ENCODE data around the gene TRMT2B.
"Not testable (repeated sequence)": the region's sequence is repeated elsewhere in the genome, so short reads cannot be mapped to it uniquely, and the experiment has no call there.

TRMT2B gene

GRCh38 chrX:100999451-100999850 is 52.5 kb downstream of the TRMT2B start:
- no peak for DNase-seq

DNA sequence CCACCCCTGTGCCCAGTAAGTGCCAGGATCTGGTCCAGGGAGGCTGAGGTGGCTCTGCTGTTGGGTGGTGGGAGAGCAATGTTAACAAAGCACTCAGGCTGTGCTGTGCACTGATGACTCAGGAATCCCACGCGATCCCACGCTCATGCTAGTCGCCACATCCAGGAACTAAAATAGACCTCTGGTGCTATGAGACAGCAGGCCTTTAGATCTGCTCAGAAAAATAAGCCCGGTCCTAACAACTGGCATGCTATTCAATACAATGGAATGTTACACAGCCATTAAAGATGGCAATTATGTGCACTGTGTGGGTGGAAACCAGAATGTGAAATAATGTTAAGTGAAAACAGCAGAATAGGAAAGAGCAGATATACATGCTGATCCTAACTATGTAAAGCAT is 56.4 kb downstream of the TRMT2B start:
- DNase-seq, result no peak

DNA sequence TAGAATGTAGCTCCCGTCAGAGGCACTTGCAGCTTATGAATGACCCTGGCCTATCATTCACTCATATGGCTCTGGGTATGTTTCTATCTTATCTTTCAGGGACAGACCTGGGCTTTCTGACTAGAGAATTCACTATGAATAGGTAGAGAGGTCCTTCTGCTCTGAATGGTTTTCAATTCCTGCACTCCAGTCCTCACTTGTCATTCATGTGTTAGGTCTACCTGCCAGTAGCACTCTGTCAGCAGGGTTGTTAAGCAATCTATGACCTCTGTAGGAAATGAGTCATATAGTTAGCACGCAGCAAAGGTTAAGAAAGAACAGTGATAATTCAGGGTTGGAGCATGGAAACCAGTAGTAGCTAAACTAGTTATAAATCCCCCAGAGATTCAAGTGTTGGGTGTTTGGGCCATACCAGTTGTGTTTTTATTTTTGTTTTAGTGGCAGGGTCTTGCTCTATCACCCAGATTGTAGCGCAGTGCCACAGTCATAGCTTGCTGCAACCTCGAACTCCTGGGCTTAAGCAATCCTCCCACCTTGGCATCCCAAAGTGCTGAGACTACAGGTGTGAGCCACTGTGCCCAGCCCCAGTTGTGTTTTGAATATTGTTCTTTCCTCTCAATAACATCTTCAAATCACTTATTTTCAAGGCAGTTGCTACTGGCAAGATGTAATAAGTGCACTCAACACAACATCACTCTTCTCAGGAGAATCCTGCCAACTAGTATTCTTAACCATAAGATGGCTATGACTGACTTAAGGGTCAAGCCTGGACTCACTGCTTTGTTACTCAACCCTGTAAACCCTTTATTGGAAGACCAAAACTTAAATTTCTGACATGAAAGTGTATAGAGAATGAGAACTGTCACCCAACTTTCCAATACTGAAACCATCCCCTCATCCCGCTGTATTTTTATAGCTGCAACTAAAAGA is 57.3 kb downstream of the TRMT2B start:
- DNase-seq, result no peak

DNA sequence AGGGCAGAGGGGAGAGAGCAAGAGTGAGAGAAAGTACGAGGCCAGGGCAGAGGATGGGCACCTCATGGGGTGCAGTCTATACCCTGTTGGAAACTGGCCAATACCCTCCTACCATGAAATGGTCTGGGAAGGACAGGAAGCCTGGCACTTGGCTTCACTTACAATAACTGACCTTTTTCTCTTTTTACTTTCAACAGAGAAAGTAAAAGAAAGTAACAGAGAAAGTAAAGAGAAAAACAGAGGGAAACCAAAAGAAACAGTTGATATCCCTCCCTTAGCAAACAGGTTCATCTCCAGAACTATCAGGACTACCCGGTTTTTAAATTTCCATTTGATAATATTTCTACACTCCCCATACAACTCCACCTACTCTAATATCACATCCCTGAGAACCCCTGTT is 61.8 kb downstream of the TRMT2B start:
- no peak for DNase-seq

DNA sequence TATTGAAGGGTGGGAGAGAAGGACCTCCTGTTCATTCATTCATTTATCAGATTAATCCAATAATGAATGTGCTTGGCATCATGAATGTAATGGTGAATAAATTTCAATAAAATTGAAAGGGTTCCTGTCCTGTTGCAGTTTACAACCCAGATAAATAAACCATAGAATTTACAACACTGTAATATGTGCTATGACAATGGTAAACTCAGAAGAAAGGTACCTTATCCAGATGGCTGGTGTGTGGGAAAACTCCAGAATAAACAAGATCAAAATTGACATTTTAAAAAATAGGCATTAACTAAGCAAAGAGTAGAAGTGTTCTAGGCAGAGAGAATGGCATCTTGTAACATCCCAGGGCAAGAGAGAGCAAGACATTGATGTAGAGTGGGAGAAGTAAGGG is 67.1 kb downstream of the TRMT2B start:
- no peak for DNase-seq

- DNase-seq, result not testable (repeated sequence)
These were observed 70.4 kb downstream of the TRMT2B start for GRCh38 chrX:100981498-100981845.

DNA sequence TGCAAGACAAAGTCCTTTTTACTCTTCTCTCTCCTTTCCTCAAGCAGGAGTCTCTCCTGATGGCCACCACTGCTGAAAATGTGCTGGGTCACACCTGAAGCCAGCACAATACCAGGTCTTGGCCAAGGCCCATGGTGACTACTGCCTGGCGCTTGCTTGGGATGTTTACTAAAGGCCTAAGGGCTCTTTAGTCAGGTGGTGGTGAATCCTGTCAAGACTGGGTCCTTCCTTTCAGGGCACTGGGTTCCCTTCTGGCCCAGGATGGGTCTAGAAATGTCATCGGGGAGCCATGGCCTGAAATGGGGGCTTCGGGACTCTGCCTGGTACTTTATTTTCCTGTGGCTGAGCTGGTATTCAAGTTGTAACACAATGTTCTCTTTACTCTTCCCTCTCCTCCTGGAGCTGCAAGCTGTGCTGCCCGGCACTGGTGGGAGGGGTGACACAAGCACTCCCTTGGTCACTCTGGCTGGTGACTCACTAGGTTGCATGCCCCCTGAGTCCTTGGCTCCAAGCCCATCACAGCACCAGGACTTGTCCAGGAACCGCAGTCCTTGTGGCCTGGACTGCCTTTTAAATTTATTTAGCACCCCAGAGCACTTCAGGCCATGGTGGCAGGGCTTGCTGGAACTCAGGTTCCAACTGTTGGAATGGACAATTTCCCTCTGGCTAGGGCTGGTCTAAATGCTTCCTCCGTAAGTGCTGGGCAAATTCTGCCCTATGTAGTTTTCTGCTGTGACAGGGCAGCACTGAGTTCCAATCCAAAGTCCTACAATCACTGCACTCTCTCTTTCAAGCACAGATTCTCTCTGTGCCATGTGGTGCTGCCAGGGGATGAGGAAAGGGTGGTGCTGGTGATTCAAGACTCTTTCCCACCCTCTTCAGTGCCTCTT is 71.1 kb downstream of the TRMT2B start:
- DNase-seq, result no peak

DNA sequence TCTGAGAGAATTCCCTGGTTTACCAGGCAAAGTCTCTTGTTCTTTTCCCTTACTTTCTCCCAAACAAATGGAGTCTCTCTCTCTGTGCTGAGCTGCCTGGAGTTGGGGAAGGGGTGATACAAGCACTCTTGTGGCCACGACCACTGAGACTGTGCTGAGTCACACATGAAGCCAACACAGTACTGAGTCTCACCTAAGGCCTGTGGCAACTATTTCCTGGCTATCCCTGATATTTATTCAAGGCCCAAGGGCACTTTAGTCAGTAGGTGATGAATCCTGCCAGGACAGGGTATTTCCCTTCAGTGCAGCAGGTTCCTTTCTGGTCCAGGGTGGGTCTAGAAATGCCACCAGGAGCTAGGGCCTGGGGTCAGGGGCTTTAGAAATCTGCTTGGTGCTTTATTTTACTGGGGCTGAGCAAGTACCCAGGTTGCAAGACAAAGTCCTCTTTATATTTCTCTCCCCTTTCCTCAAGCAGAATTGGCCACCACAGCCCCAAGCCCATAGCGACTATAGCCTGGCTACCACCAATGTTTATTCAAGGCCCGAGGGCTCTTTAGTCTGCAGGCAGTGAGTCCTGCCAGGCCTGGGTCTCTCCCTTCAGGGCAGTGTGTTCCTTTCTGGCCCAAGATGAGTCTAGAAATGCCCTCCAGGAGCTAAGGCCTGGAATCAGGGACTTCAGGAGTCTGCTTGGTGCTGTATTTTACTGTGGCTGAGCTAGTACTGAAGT is 71.9 kb downstream of the TRMT2B start:
- DNase-seq, result no peak

GRCh38 chrX:100976211-100976610 is 75.7 kb downstream of the TRMT2B start:
- no peak for DNase-seq

DNA sequence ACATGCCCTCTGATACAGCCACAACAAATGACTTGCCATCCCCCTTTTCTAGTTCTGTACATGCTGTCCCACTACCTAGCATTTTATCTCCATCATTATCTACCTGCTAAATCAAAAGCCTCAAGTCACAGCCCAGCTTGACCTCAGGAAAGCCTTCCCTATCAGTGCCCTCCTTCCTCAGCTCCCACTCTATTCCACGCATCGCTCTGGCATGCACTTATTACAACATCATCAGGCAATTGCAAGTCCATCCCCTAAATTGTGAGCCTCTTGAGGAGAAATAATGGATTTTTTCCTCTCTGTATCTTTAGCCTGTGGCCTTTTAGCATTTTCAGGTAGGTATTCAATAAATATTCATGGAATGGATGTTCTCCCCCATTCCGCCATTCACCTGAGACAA is 76.7 kb downstream of the TRMT2B start:
- no peak for DNase-seq

DNA sequence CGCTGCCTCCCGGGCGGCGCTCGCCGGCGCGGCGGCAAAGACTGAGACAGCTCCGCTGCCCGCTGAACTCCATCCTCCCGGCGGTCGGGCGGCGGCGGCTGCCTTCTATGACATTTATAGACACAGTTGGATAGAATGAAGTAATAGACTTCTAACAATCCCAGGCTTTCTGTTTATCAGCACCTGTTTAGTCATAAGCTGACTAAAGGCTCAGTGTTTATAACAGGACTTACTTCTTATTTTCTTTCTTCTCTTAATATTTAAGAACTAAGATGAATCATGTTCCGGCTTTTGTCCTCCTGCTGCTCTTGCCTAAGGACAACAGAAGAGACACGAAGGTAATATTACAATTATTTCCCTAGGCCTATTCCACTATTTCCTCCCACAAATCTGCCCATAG is 78.5 kb downstream of the TRMT2B start:
- DNase-seq, result no peak

DNA sequence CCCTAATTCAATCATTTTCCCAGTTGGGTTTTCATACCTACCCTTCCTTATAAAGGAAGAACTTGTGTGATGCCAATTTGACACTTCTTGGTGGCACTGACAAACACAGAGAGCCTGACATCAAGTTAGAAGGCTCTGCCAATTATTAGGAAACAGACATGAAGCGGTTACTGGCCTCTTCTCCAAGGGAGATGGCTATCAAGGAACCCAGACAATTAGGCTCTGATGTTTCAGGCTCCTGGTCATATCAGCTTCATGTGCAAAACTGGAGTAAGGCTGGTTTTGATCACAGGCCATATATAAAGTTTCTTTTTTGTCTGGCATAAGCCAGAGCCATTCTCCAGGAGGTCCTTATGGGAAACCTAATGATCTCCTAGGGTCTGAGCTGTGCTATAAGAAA is 82.0 kb downstream of the TRMT2B start:
- DNase-seq, result no peak

DNA sequence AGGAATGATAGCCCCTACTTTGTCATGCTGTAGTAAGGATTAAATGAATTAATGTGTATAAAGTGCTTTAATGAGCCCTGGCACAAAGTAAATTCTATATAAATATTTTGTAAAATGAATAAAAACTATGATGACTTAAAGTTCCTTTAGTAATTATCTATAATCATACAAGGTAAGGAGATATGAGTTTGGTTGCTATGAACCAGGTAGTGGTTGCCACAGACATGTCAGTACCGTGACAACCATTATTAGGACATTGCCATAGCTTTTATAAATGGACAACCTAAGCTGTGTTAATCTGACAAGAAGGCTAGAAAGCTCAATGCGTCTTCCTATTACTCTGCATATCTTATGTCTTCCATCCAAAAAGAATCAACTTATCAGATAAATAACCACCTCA is 82.5 kb downstream of the TRMT2B start, which contains the start of gene ARL13A:
Gene ARL13A (plus strand): TSS at position 301 of the 400 bp plus-strand sequence. CDS start 3,982 bp downstream, outside the sequence.
- DNase-seq, result no peak

- no peak for DNase-seq
These were observed 87.5 kb downstream of the TRMT2B start for GRCh38 chrX:100964362-100964761.

DNA sequence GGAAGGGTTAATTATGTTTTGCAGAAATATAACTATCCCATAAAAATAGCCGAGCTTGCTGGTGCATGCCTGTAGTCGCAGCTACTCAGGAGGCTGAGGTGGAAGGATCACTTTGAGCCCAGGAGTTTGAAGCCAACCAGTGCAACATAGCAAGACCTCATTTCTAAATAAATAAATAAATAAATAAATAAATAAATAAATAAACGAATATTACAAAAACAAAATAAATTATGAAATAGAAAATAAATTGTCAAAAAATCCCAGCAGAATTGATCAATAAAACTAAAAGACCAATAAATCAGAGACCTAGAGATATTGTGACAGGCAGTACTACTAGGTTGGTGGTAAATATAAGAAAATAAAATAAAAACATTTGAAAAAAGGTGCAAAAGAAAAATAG is 89.1 kb downstream of the TRMT2B start:
- no peak for DNase-seq

All from NCI-H524 treated with DMSO at 0.1 percent for 48 hours (cell line).